DOHH2 (cell line): Measurements from ENCODE around the gene SNX9.

Experiments
- H3F3A ChIP-seq: fragments of 200-600 bp; sonication (generic), shearing (Covaris generic); 2 replicates; pipeline ENCODE4 v1.6.0; 2016; ENCODE audit warnings: antibody characterized with exemption, mild to moderate bottlenecking; ENCODE audit not compliant: control insufficient read depth, insufficient read depth
- H3K27ac ChIP-seq: fragments of 200-600 bp; sonication (generic); 2 replicates; pipeline ENCODE4 v1.5.1; 2014; ENCODE audit warnings: low read depth, mild to moderate bottlenecking, low read length, moderate library complexity
- H3K27me3 ChIP-seq: fragments of 200-600 bp; sonication (generic); 2 replicates; pipeline ENCODE4 v1.6.1; 2014; ENCODE audit warnings: mild to moderate bottlenecking, low read length, mixed read lengths; ENCODE audit not compliant: control insufficient read depth
- H3K36me3 ChIP-seq: fragments of 200-600 bp; sonication (generic); 2 replicates; pipeline ENCODE4 v1.6.1; 2014; ENCODE audit warnings: mild to moderate bottlenecking, low read length, moderate library complexity, mixed read lengths; ENCODE audit not compliant: control insufficient read depth
- H3K4me1 ChIP-seq: fragments of 200-600 bp; sonication (generic); 2 replicates; pipeline ENCODE4 v1.6.1; 2014; ENCODE audit warnings: mild to moderate bottlenecking, low read length, mixed read lengths; ENCODE audit not compliant: control insufficient read depth
- H3K4me2 ChIP-seq: fragments of 200-600 bp; sonication (generic); 2 replicates; pipeline ENCODE4 v1.6.0; 2014; ENCODE audit warnings: mild to moderate bottlenecking, low read length, moderate library complexity
- H3K4me3 ChIP-seq: fragments of 200-600 bp; sonication (generic); 2 replicates; pipeline ENCODE4 v1.5.1; 2014; ENCODE audit warnings: mild to moderate bottlenecking, low read length, mixed read lengths
- H3K79me2 ChIP-seq: fragments of 200-600 bp; sonication (generic); 2 replicates; pipeline ENCODE4 v1.6.1; 2014; ENCODE audit warnings: mild to moderate bottlenecking, low read length, mixed read lengths; ENCODE audit not compliant: control insufficient read depth
- H3K9me2 ChIP-seq: fragments of 200-600 bp; sonication (generic); replicated peaks from 2 replicates; pipeline ENCODE4 v1.6.1; 2014; ENCODE audit warnings: mild to moderate bottlenecking, low read length, mixed read lengths; ENCODE audit not compliant: control insufficient read depth
- H3K9me3 ChIP-seq: fragments of 200-600 bp; sonication (generic); 2 replicates; pipeline ENCODE4 v1.6.1; 2014; ENCODE audit warnings: antibody characterized with exemption, low read length, mixed read lengths; ENCODE audit not compliant: control insufficient read depth, insufficient read depth
- H4K20me1 ChIP-seq: fragments of 200-600 bp; sonication (generic); 2 replicates; pipeline ENCODE4 v1.6.0; 2014; ENCODE audit warnings: low read depth, mild to moderate bottlenecking, antibody characterized with exemption, low read length, moderate library complexity; ENCODE audit not compliant: control insufficient read depth, insufficient read depth
- EZH2phosphoT487 ChIP-seq: fragments of 200-600 bp; sonication (generic); IDR thresholded peaks from 2 replicates; pipeline ENCODE4 v1.6.1; 2017; ENCODE audit warnings: borderline replicate concordance, mild to moderate bottlenecking, antibody characterized with exemption, low read length, moderate library complexity, mixed read lengths
- TF ChIP-seq, protein P1 (sequence below): fragments of 200-600 bp; sonication (generic); IDR thresholded peaks from one replicate; pipeline ENCODE4 v1.5.1; 2014; ENCODE audit warnings: antibody characterized with exemption, mild to moderate bottlenecking, low read depth, low read length; ENCODE audit not compliant: poor library complexity, severe bottlenecking

The SNX9 gene

DNA sequence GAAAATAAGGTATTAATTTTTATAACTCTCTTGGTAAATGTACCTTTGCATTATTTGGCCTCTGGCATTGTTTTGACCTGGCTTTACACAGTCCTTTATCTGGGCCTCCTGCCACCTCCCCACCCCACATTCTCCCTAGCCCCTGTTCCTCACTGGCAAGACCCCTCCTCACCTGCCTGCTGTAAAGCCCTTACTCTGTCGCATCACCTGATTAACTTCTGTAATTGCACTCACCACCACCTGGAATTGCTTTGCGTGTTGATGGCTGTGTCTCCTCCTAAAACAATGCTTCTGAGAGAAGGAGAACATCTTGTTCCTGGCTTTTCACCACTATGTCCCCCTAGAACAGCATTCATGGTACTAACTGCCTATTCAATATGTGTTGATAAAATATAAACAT, 24.8 kb downstream of the SNX9 start:
- no peaks in the 10 kb centered on the region for H3K9me3 ChIP-seq
- H3K4me3 ChIP-seq: no peak overlapping the region
- H3F3A ChIP-seq: no peaks in the 10 kb centered on the region
- H3K27ac ChIP-seq: no peak overlapping the region
- H4K20me1 ChIP-seq: no peaks in the 10 kb centered on the region
- H3K9me2 ChIP-seq: no peaks in the 10 kb centered on the region
- 0 out of 2 replicates have a peak, but pooled peaks cover 3% of the 10 kb centered on the region for H3K27me3 ChIP-seq
- H3K79me2 ChIP-seq: no peaks in the 10 kb centered on the region
- no peak overlapping the region for H3K4me2 ChIP-seq
- peaks cover 15% of the 10 kb centered on the region for H3K4me1 ChIP-seq
- TF ChIP-seq EZH2phosphoT487: no peak
- TF ChIP-seq, protein P1, sequence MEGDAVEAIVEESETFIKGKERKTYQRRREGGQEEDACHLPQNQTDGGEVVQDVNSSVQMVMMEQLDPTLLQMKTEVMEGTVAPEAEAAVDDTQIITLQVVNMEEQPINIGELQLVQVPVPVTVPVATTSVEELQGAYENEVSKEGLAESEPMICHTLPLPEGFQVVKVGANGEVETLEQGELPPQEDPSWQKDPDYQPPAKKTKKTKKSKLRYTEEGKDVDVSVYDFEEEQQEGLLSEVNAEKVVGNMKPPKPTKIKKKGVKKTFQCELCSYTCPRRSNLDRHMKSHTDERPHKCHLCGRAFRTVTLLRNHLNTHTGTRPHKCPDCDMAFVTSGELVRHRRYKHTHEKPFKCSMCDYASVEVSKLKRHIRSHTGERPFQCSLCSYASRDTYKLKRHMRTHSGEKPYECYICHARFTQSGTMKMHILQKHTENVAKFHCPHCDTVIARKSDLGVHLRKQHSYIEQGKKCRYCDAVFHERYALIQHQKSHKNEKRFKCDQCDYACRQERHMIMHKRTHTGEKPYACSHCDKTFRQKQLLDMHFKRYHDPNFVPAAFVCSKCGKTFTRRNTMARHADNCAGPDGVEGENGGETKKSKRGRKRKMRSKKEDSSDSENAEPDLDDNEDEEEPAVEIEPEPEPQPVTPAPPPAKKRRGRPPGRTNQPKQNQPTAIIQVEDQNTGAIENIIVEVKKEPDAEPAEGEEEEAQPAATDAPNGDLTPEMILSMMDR: no peak
- H3K36me3 ChIP-seq: no peaks in the 10 kb centered on the region

DNA sequence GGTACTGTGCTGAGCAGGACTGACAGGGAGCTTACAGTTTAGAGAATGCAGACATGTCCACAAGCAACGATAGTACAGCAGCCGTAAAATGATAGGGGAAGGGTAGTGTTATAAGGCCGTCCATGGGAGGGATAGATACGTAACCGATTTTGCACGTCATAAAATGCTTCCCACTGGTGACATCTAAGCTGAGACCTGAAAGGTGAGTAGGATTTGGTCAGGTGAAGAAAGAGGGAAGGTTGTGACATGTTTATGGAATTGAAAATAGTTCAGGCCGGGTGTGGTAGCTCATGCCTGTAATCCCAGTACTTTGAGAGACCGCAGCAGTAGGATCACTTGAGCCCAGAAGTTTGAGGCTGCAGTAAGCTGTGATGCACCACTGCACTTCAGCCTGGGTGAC, 25.6 kb downstream of the SNX9 start:
- Histone ChIP-seq H3K9me2 (no peaks in the 10 kb centered on the region), H4K20me1 (no peaks in the 10 kb centered on the region), H3F3A (no peaks in the 10 kb centered on the region), H3K27ac (no peak overlapping the region), H3K4me3 (no peak overlapping the region), H3K4me1 (peaks cover 15% of the 10 kb centered on the region), H3K9me3 (no peaks in the 10 kb centered on the region), H3K79me2 (no peaks in the 10 kb centered on the region), H3K36me3 (no peaks in the 10 kb centered on the region), H3K4me2 (no peak overlapping the region), H3K27me3 (0 out of 2 replicates have a peak, but pooled peaks cover 3% of the 10 kb centered on the region)
- TF ChIP-seq, protein P1: no peak
- TF ChIP-seq EZH2phosphoT487: no peak

- Histone ChIP-seq H3K79me2 (no peaks in the 10 kb centered on the region), H3K4me3 (no peak overlapping the region), H3K27me3 (peaks cover 3% of the 10 kb centered on the region; the same call in 1 of the 2 replicates), H3K36me3 (no peaks in the 10 kb centered on the region), H3F3A (no peaks in the 10 kb centered on the region), H3K4me1 (peaks cover 15% of the 10 kb centered on the region), H3K4me2 (no peak overlapping the region), H3K9me2 (no peaks in the 10 kb centered on the region), H3K9me3 (no peaks in the 10 kb centered on the region), H4K20me1 (no peaks in the 10 kb centered on the region), H3K27ac (no peak overlapping the region)
- TF ChIP-seq, protein P1: no peak
- TF ChIP-seq EZH2phosphoT487: no peak
These were observed 26.4 kb downstream of the SNX9 start for GRCh38 chr6:157849288-157850017.
